Keratinocyte (primary cell): ENCODE data around the gene HOXC9.

Experiments used
- CTCF ChIP-seq, 3 experiments: IDR thresholded peaks in 1 of 3; conservative IDR thresholded peaks in 1 of 3; optimal IDR thresholded peaks in 1 of 3; 2 replicates in 2 of 3; 3 replicates in 1 of 3; pipeline versions ENCODE3 to v1.5.1; 2011; ENCODE audit warnings: low read length in 3 of 3, mild to moderate bottlenecking in 3 of 3, moderate library complexity in 2 of 3, control low read depth in 1 of 3, inconsistent platforms in 1 of 3; ENCODE audit not compliant: insufficient read depth in 2 of 3; ENCODE audit errors: extremely low read depth in 1 of 3
- EZH2 ChIP-seq: IDR thresholded peaks from one replicate; pipeline ENCODE4 v1.6.1; 2012; ENCODE audit warnings: inconsistent platforms, mild to moderate bottlenecking, low read length, moderate library complexity

GRCh38 chr12:54046809-54047159, 46.8 kb downstream of the HOXC9 start:
- TF ChIP-seq CTCF (optimal IDR thresholded peaks at IDR 0.05 in 1 of 3, IDR thresholded peaks at IDR 0.05 in 1 of 3, conservative IDR thresholded peaks at IDR 0.05 in 1 of 3; ENCODE audit: extremely low read depth in 1 of 3, insufficient read depth in 2 of 3, low read length in 3 of 3) (no peak), EZH2 (no peak)
